ENCODE results near the gene EVA1A. TPM values are rescaled to one million over a fixed set of nuclear protein-coding genes. Genes with fewer than 3 reads are reported as not detected.

EVA1A gene
- total RNA-seq, 1 experiment from 2014 or later = 0.68 TPM

DNA sequence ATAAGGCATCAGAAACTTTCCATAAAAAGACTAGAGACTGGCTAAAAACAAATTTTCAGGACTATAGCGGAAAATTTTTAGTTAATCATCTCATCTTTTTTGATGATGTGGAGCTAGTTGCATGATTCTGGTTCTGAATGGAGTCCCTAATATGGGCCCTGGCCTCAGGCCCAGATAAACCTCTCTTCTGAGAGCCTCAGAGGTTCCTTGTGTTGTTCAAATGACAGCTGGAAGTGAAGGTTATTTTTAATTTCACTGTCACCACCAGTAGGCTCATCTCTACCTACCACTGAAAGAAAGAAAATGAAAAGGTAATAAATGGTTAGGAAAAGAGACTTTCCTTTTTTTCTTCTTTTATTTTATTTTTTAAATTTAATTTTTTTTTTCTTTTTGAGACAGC is 75.9 kb downstream of the EVA1A start:
- no peak overlapping the region for H3K27ac Mint-ChIP-seq
- Histone ChIP-seq H3T11ph (ENCODE audit: low read length) (no peak overlapping the region), H3K4ac (ENCODE audit: low read depth, low read length) (no peak overlapping the region), H4K8ac (replicated peaks; ENCODE audit: insufficient read length, low read depth, low read length) (no peak overlapping the region), H3K79me1 (ENCODE audit: insufficient read depth, low read depth, low read length, poor library complexity, severe bottlenecking) (no peaks in the 10 kb centered on the region), H3K9ac (ENCODE audit: extremely low read depth, insufficient read length, low read length) (no peak overlapping the region), H4K91ac (ENCODE audit: insufficient read length, low read depth, low read length) (no peak overlapping the region), H2AFZ (ENCODE audit: low read length) (no peak overlapping the region), H3K79me2 (ENCODE audit: insufficient read depth, low read length) (no peaks in the 10 kb centered on the region), H2BK12ac (ENCODE audit: insufficient read length, low read depth, low read length) (no peak overlapping the region), H4K5ac (ENCODE audit: insufficient read length, low read depth, low read length) (no peak overlapping the region), H3K27ac (ENCODE audit: insufficient read length, low read depth, low read length) (no peak overlapping the region), H3K14ac (ENCODE audit: insufficient read depth, low read length) (no peak overlapping the region), H2BK120ac (ENCODE audit: low read depth, low read length, poor library complexity, severe bottlenecking) (no peak overlapping the region), H3K27me3 (ENCODE audit: insufficient read depth, low read length) (no peaks in the 10 kb centered on the region), H3K18ac (ENCODE audit: insufficient read length, low read depth, low read length) (no peak overlapping the region), H3K4me1 (ENCODE audit: insufficient read depth, low read length) (no peaks in the 10 kb centered on the region), H4K20me1 (ENCODE audit: control insufficient read depth, insufficient read depth, insufficient read length) (no peaks in the 10 kb centered on the region), H2AK5ac (ENCODE audit: insufficient read length, low read length) (no peak overlapping the region), H3K23me2 (ENCODE audit: insufficient read length, low read depth, low read length, poor library complexity, severe bottlenecking) (no peaks in the 10 kb centered on the region), H2BK5ac (ENCODE audit: insufficient read length, low read length) (no peak overlapping the region), H3K56ac (ENCODE audit: insufficient read length, low read depth, low read length) (no peak overlapping the region), H2BK20ac (ENCODE audit: low read depth, low read length, poor library complexity, severe bottlenecking) (no peak overlapping the region), H3K23ac (ENCODE audit: insufficient read length, low read depth, low read length) (no peak overlapping the region), H3K4me2 (ENCODE audit: insufficient read depth, insufficient read length, low read length) (no peak overlapping the region), H3K9me3 (ENCODE audit: control insufficient read depth, low read depth, low read length) (no peaks in the 10 kb centered on the region), H2BK15ac (ENCODE audit: low read depth, low read length) (no peak overlapping the region)
- WGBS (ENCODE audit: extremely low coverage, insufficient read length, low lambda C conversion rate) = no CpG with 5 or more reads among the region's 1 CpG
- no peaks in the 10 kb centered on the region for H3K4me1 Mint-ChIP-seq
- no peak for DNase-seq
- TF ChIP-seq CTCF (conservative IDR thresholded peaks at IDR 0.05) = no peak
- H3K4me3 Mint-ChIP-seq = no peak overlapping the region
- H3K36me3 Mint-ChIP-seq (ENCODE audit: insufficient read depth in 1 of 3, low read depth in 3 of 3) = peaks cover 0 to 5% (median 0%) of the 10 kb centered on the region in 3 experiments; a peak in 2 of 7 replicates
- peaks cover 2% of the 10 kb centered on the region for H3K27me3 Mint-ChIP-seq (ENCODE audit: low read depth)
- H3K9me3 Mint-ChIP-seq = peaks cover 5 to 8% of the 10 kb centered on the region in 2 experiments; a peak in 3 of 5 replicates

Data from H9 (cell line).